ENCODE results near the gene ABCC8.

Gene ABCC8

GRCh38 chr11:17343907-17344306 lies 132.7 kb downstream of the ABCC8 start:
- DNase-seq = no peak

GRCh38 chr11:17343257-17343656 lies 133.4 kb downstream of the ABCC8 start:
- DNase-seq = no peak
